Heart left ventricle (tissue), 16 donors: ENCODE data around the gene KLHL9. TPM values are rescaled to one million over a fixed set of nuclear protein-coding genes. Genes with fewer than 3 reads are reported as not detected.

Experiments
- ATAC-seq, 4 donors: fragments of 200-7000 bp; cut with Tn5 transposase; one replicate each; pipeline ENCODE4 v1.9.1; 2020 to 2022; ENCODE audit warnings: moderate library complexity in 4 of 4, mild to moderate bottlenecking in 3 of 4, moderate number of reproducible peaks in 1 of 4
- DNase-seq, 5 donors: peaks; one replicate each; pipeline ENCODE4 v3.0.0-alpha.2; 2020
- H3K27ac ChIP-seq, 12 donors: fragments of 200-600 bp; sonication (generic) in 4 of 12; one replicate each; pipeline versions ENCODE4 v1.5.0 to v1.8.0; 2016 to 2022; ENCODE audit warnings: mild to moderate bottlenecking in 2 of 12
- H3K27me3 ChIP-seq, 9 donors: fragments of 200-600 bp; sonication (generic) in 2 of 9; one replicate each; pipeline versions ENCODE4 v1.5.1 to v1.8.0; 2016 to 2022; ENCODE audit warnings: mild to moderate bottlenecking in 3 of 9
- H3K36me3 ChIP-seq, 9 donors: fragments of 200-600 bp; sonication (generic) in 2 of 9; one replicate each; pipeline versions ENCODE4 v1.5.0 to v1.8.0; 2018 to 2022; ENCODE audit warnings: mild to moderate bottlenecking in 2 of 9
- H3K4me1 ChIP-seq, 12 donors: fragments of 200-600 bp; sonication (generic) in 4 of 12; one replicate each; pipeline versions ENCODE4 v1.5.0 to v1.8.0; 2016 to 2022; ENCODE audit warnings: mild to moderate bottlenecking in 3 of 12
- H3K4me3 ChIP-seq, 12 donors: fragments of 200-600 bp; sonication (generic) in 4 of 12; one replicate each; pipeline versions ENCODE4 v1.5.0 to v1.8.0; 2017 to 2022; ENCODE audit warnings: mild to moderate bottlenecking in 9 of 12, moderate library complexity in 4 of 12
- H3K9me3 ChIP-seq, 12 donors: fragments of 200-600 bp; sonication (generic) in 4 of 12; one replicate each; pipeline versions ENCODE4 v1.5.0 to v1.8.0; 2016 to 2022; ENCODE audit warnings: mild to moderate bottlenecking in 1 of 12
- POLR2A ChIP-seq, 2 donors: fragments of 450-650 bp; IDR thresholded peaks; one replicate each; pipeline ENCODE4 v1.6.1; 2017; ENCODE audit warnings: antibody characterized with exemption in 2 of 2, mild to moderate bottlenecking in 2 of 2, moderate library complexity in 2 of 2
- WGBS, 4 donors: extraction: QIAGEN DNeasy Blood & Tissue Kit in 2 of 4; methylation state at CpG; one replicate each; pipeline versions ENCODE4 v1.1.5 to v1.1.7; 2013 to 2018; 5-methylcytosine and 5-hydroxymethylcytosine counted together
- intact Hi-C, 10 donors: fragments of 100-400 bp; cut with DNase I; formaldehyde crosslinking; loops; one replicate each; pipeline versions ENCODE4 v1.11.1 to v1.14.2; 2022
- polyA plus RNA-seq, 2 donors: library from polyadenylated mRNA; stranded (reverse); fragments of 200-250 nt; gene quantifications; one replicate each; pipeline ENCODE4 v1.2.3, GENCODE V29; 2013
- total RNA-seq, 9 donors: library from RNA; depleted of rRNA in 2 of 9; stranded (reverse); fragments of >200 nt in 2 of 9; fragmentation: NEBNext Ultra II Directional in 3 of 9; extraction: Animal tissue kit (Norgen Biotek cat#: 25700) in 3 of 9; gene quantifications; one replicate each; pipeline versions ENCODE4 v1.1.0 to v1.2.4, GENCODE V29; 2016 to 2023
- TF ChIP-seq, protein P1 (sequence below), 12 donors: fragments of 200-600 bp; sonication (generic) in 4 of 12; IDR thresholded peaks; one replicate each; pipeline versions ENCODE4 v1.5.0 to v1.8.0; 2018 to 2022; ENCODE audit warnings: antibody characterized with exemption in 12 of 12, mild to moderate bottlenecking in 5 of 12
- donor health status: ischemic (EF 13 %, LVEDD 7.1; RV severe dilation, severe dysfunction).
- donor health status: healthy with polysubstance abuse.
- donor health status: DM: no; HTN: yes; CAD: no.
- donor health status: DM: no; HTN: no; CAD: no.
- donor health status: ischemic (EF 25% LVEDD 6.9; RV normal size, moderate dysfunction).
- donor health status: ischemic (EF 25% LVEDD 5.7; RV mildly dilated, moderate dysfunction).
- donor health status: healthy.
- donor health status: DM: yes; HTN: yes; CAD: no.
- donor health status: ischemic (EF 35%, LVEDD 5.7; RV mildly dilated, moderate dysfunction).
- donor health status: nonischemic (EF 11% LVEDD 7.7; RV severe dilation, severe dysfunction).
- donor health status: DM: yes; HTN: yes; CAD: no.
- donor health status: PGD.
- donor health status: ischemic (EF 29% LVEDD 5.4; RV normal size, mild dysfunction).
- donor health status: nonischemic (EF 23%, LVEDD 6.1; RV moderate dilation, normal function).

The KLHL9 gene
- total and polyA plus RNA-seq, 11 donors = 4.4 to 15.1 (median 11.8) TPM

DNA sequence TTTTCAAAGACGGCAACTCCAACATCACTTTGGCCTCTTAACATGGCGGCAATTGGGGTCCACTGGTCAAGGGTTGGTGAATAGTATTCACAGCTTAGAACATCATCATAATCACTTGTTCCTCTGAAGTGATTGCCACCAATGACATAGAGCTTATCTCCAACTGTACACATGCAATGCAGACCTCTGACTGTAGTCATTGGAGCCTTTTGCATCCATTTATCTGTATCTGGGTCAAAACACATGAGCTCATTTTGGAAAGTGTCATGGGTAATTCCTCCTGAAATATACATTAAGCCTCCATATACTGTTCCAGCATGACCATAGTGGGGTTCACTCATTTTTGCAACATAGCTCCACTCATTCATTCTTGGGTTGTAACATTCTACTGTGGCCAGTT, 2.0 kb downstream of the KLHL9 start:
- peaks cover 12 to 66% (median 52%) of the 10 kb centered on the region in 12 donors for H3K4me1 ChIP-seq
- intact Hi-C loops = loop anchor here in 3 of 10 donors (2.0 to 5.0 kb wide), 3 partner anchors 459 to 469 kb away; partner anchors contain the start of gene MTAP (in 1 of the 3)
- WGBS, 4 donors = 95 to 98% (median 98%) methylated on average over 2 of the region's 2 CpGs
- no peak for ATAC-seq
- DNase-seq = no peak
- no peaks in the 10 kb centered on the region for H3K27me3 ChIP-seq
- no peaks in the 10 kb centered on the region for H3K9me3 ChIP-seq
- H3K4me3 ChIP-seq = peak overlapping the region in 8 of 12 donors; percentile 69 to 91 (median 82)
- H3K27ac ChIP-seq = no peak overlapping the region
- H3K36me3 ChIP-seq = peaks cover 0 to 27% (median 4%) of the 10 kb centered on the region in 9 donors
- TF ChIP-seq, protein P1, sequence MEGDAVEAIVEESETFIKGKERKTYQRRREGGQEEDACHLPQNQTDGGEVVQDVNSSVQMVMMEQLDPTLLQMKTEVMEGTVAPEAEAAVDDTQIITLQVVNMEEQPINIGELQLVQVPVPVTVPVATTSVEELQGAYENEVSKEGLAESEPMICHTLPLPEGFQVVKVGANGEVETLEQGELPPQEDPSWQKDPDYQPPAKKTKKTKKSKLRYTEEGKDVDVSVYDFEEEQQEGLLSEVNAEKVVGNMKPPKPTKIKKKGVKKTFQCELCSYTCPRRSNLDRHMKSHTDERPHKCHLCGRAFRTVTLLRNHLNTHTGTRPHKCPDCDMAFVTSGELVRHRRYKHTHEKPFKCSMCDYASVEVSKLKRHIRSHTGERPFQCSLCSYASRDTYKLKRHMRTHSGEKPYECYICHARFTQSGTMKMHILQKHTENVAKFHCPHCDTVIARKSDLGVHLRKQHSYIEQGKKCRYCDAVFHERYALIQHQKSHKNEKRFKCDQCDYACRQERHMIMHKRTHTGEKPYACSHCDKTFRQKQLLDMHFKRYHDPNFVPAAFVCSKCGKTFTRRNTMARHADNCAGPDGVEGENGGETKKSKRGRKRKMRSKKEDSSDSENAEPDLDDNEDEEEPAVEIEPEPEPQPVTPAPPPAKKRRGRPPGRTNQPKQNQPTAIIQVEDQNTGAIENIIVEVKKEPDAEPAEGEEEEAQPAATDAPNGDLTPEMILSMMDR (IDR thresholded peaks at IDR 0.05) = no peak
- TF ChIP-seq POLR2A (IDR thresholded peaks at IDR 0.05) = no peak

DNA sequence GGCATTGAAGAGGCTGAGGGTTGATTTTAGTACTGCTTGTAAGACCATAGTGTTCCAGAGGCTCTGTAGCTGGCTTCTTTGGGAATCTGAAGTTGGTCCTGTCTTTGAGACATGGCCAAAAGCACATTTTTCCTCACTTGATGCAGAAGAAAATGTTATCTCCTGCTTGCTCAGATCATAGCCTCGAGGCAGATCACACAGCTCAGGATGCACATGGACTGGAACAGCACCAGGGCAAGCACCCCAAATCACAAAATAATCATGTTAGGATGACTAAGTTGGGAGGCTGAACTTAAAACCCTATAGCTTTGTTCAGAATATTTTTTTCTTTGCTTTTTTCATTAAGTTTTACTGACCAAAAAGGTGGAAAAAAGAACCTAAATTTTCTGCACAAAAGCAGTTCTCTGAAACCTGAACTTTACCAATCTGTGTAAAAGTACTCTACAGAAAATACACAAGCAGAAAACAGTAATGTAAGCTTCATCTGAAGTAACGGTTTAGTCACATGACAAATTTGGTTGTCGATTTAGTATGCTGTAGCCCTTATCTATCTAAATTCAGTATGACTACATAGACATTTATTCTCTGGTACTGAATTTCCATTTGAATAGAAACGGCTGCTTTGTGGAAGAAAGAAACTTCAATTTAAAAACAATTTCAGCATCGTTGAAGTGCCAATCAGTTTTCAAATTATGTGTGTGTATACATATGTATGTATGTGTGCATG, 3.4 kb downstream of the KLHL9 start:
- Histone ChIP-seq H3K27ac (no peak overlapping the region), H3K27me3 (no peaks in the 10 kb centered on the region), H3K4me1 (peaks cover 12 to 80% (median 55%) of the 10 kb centered on the region in 12 donors), H3K9me3 (no peaks in the 10 kb centered on the region), H3K36me3 (peaks cover 0 to 27% (median 4%) of the 10 kb centered on the region in 9 donors), H3K4me3 (peak overlapping the region in 5 of 12 donors; percentile 7 to 81 (median 14))
- intact Hi-C loops = loop anchor here in 3 of 10 donors (2.0 to 5.0 kb wide), 3 partner anchors 460 to 470 kb away; partner anchors contain the start of gene MTAP (in 1 of the 3)
- TF ChIP-seq, protein P1 (IDR thresholded peaks at IDR 0.05) = no peak
- no peak for TF ChIP-seq POLR2A (IDR thresholded peaks at IDR 0.05)
- DNase-seq (no peak), ATAC-seq (no peak)
- 28 to 39% (median 32%) methylated on average over 5 of the region's 5 CpGs for WGBS, 4 donors

DNA sequence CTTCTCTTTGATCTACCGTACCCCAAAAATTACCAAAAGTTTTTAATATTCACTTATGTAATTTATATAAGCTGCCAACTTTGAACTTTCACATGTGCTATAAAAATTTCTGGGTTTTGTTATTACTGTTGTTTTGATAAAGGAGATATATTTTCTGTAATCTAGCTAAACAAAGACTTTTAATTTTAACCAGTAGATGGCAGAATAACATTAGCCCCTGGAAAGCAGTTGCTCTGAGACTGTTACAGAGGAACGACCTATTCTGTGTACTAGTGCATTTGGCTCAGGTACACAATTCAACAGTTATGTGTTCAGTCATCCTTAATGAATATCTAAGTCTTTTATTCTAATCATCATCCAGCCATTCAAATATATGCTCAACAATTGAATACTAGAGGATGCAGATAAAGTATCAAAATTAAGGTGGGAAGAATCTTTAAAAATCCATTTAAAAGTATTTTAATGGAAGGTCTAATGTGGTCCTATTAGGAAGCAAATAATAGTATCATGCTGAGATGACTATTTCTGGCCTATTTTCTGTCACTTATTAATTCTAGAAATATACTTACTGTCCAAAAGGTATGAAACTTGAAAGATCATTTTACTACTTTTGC, 8.6 kb downstream of the KLHL9 start:
- intact Hi-C loops = loop anchor here in 7 of 10 donors (2.0 to 10.0 kb wide), 5 partner anchors 58 to 461 kb away; partner anchors contain the start of gene IFNA2 (in 1 of the 7)
- DNase-seq (no peak), ATAC-seq (peak in 3 of 4 donors; percentile 59 to 77 (median 65))
- H3K9me3 ChIP-seq = no peaks in the 10 kb centered on the region
- WGBS, 4 donors = 34 to 41% (median 40%) methylated on average over 2 of the region's 2 CpGs
- peaks cover 2 to 51% (median 28%) of the 10 kb centered on the region in 12 donors for H3K4me1 ChIP-seq
- no peak overlapping the region for H3K4me3 ChIP-seq
- H3K27ac ChIP-seq = no peak overlapping the region
- TF ChIP-seq POLR2A (IDR thresholded peaks at IDR 0.05) = no peak
- TF ChIP-seq, protein P1 (IDR thresholded peaks at IDR 0.05) = peak; percentile 58 to 79 (median 72)
- peaks cover 0 to 65% (median 29%) of the 10 kb centered on the region in 9 donors for H3K36me3 ChIP-seq
- no peaks in the 10 kb centered on the region for H3K27me3 ChIP-seq

DNA sequence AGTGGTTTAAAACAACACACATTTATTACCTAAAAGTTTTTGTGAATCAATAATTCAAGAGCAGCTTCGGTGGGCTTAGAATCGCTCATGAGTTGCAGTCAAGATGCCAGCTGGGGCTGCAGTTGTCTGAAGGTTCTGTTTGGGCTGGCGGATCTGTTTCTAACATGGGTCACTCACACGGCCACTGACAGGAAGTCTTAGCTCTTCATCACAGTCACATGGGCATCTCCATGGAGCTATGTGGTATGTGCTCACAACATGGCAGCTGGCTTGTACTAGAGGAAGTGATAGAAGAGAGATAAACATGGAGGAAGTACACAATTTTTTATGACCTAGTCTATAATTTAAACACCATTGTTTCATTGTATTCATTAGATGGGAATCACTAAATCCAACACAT, 11.2 kb downstream of the KLHL9 start:
- Histone ChIP-seq H3K4me3 (no peak overlapping the region), H3K9me3 (no peaks in the 10 kb centered on the region), H3K27ac (no peak overlapping the region), H3K36me3 (peaks cover 0 to 60% (median 36%) of the 10 kb centered on the region in 9 donors), H3K27me3 (no peaks in the 10 kb centered on the region), H3K4me1 (peaks cover 0 to 25% (median 5%) of the 10 kb centered on the region in 12 donors)
- intact Hi-C loops = loop anchor here in 3 of 10 donors (5.0 to 10.0 kb wide), 4 partner anchors 61 to 468 kb away; partner anchors contain the start of gene IFNA2 (in 1 of the 3)
- no peak for TF ChIP-seq POLR2A (IDR thresholded peaks at IDR 0.05)
- TF ChIP-seq, protein P1 (IDR thresholded peaks at IDR 0.05) = no peak
- ATAC-seq (peak in 1 of 4 donors; percentile 45), DNase-seq (no peak)
- WGBS, 4 donors = 75 to 84% (median 80%) methylated on average over 4 of the region's 4 CpGs
